KG1 (cell line): ENCODE results near the gene ETS2.

Experiments used
- DNase-seq: peaks from one replicate; lab custom pipeline; 2025; lab: John Stamatoyannopoulos, UW

The ETS2 gene

GRCh38 chr21:38861989-38862683 is 56.4 kb downstream of the ETS2 start:
- no peak for DNase-seq

GRCh38 chr21:38863291-38863690 is 57.6 kb downstream of the ETS2 start:
- DNase-seq = no peak

- DNase-seq = no peak
Observed at GRCh38 chr21:38863843-38864363, 58.2 kb downstream of the ETS2 start.

- no peak for DNase-seq
Observed at GRCh38 chr21:38864964-38865363, 59.2 kb downstream of the ETS2 start.

- no peak for DNase-seq
Observed at GRCh38 chr21:38869196-38869595, 63.5 kb downstream of the ETS2 start.

GRCh38 chr21:38869946-38870345 is 64.2 kb downstream of the ETS2 start:
- DNase-seq = no peak
